Fibroblast of the aortic adventitia (primary cell): ENCODE results near the gene NDE1. TPM values are rescaled to one million over a fixed set of nuclear protein-coding genes. Genes with fewer than 3 reads are reported as not detected.

Experiments
- DNase-seq: peaks from one replicate; pipeline ENCODE4 v3.0.0-alpha.2; 2010; ENCODE audit warnings: low read depth
- H3K4me3 ChIP-seq: 2 replicates; pipeline ENCODE4 v1.5.1; 2011; ENCODE audit warnings: low read depth, mild to moderate bottlenecking, control low read depth, low read length, moderate library complexity
- total RNA-seq: library from RNA; depleted of rRNA; stranded (reverse); fragments of >200 nt; gene quantifications from 2 replicates; pipeline ENCODE4 v1.2.3, GENCODE V29; 2012; ENCODE audit warnings: low replicate concordance
- TF ChIP-seq, protein P1 (sequence below): IDR thresholded peaks from 2 replicates; pipeline ENCODE4 v1.5.1; 2011; ENCODE audit warnings: mild to moderate bottlenecking, low read length, control low read depth, inconsistent platforms; ENCODE audit not compliant: insufficient read depth

NDE1 gene
- total RNA-seq, 1 donor, result 17.5 TPM

DNA sequence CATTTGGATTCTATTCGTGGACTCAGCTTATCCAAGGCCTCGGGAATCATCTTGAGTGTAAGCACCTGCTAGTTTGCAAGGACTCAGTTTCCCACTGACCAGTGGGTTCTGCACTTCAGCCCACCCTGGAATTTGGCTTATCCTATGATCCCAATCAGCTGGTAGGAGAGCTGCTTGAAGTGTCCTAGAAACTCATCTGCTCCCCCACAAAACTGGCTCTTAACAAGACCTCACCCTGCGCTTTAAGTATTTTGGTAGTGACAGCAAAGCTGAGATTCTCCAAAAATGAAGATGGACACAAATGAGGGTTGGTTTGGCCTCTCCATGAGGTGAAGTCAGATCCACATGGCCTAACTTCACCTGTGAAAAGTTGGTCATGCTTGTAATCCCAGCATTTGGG, 57.3 kb downstream of the NDE1 start:
- no peak for DNase-seq
- TF ChIP-seq, protein P1, sequence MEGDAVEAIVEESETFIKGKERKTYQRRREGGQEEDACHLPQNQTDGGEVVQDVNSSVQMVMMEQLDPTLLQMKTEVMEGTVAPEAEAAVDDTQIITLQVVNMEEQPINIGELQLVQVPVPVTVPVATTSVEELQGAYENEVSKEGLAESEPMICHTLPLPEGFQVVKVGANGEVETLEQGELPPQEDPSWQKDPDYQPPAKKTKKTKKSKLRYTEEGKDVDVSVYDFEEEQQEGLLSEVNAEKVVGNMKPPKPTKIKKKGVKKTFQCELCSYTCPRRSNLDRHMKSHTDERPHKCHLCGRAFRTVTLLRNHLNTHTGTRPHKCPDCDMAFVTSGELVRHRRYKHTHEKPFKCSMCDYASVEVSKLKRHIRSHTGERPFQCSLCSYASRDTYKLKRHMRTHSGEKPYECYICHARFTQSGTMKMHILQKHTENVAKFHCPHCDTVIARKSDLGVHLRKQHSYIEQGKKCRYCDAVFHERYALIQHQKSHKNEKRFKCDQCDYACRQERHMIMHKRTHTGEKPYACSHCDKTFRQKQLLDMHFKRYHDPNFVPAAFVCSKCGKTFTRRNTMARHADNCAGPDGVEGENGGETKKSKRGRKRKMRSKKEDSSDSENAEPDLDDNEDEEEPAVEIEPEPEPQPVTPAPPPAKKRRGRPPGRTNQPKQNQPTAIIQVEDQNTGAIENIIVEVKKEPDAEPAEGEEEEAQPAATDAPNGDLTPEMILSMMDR, result no peak

DNA sequence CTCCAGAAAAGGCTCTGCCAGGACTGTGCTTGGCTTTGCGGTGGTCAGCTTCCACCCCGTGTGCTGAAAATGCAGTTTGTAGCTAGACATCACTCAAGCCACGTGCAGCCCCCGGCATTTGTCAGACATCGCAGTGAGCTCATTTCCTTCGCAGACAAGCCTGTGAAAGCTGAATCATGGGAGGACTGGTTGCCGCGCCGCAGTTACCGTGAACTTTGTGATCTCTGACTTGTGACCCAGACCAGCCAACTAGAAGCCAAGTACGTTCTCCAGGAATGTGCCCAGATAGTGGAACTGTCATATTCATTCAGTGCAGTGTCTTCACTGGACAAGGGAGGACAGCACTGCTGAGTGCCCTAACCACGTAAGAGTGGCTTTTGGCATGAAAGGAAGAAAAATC, 58.1 kb downstream of the NDE1 start:
- no peak overlapping the region for H3K4me3 ChIP-seq
- TF ChIP-seq, protein P1, result no peak
- DNase-seq, result no peak

More for the DNA sequence above, 57.3 kb downstream of the NDE1 start:
- no peak overlapping the region for H3K4me3 ChIP-seq

DNA sequence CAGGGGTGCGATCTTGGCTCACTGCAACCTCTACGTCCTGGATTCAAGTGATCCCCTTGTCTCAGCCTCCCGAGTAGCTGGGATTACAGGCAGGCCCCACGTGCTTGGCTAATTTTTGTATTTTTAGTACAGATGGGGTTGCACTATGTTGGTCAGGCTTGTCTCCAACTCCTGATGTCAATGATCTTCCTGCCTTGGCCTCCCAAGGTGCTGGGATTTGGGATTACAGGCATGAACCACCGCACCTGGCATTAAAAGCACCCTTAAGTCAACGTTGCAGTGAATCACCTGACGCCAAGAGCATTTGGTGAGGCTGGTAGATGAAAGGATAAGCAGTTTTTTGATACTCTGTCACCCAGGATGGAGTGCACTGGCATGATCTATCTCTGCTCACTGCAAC, 59.0 kb downstream of the NDE1 start:
- TF ChIP-seq, protein P1, result no peak

DNA sequence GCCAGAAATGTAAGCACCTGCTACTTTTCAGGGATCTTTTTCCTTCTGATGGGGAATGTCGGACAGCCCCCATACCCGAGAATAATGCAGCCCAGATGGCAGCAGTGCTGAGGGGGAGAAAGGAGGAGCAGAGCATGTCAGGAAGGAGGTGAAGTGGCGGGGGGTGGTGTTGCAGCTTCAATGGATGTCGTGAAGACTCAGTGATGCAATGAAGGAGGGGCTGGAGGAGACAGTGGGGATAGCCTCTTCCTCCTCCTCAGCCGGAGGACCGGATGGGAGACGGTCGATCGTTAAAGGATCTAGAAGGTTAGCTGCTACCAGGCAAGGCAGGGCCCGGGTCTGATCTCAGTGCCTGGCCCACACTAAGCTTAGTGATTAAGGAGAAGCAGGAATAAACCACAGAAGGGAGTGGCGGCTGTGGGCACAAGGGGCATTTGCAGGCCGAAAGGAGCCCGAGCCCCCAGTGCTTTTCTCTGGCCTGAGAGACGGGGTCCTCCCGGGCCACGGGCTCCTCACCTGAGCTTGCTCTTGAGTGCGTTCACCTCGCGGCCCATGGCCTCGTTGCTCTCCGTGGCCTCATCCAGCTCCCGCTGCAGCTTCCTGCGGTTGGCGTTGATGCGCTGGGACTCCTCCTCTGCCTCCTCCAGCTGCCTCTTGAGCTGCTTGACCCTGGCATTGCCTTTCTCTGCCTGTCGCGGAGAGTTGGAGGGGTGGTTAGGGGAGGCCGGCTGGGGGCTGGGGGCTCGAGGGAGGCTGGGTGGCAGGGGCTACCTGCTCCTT, 64.5 kb downstream of the NDE1 start:
- no peak for DNase-seq
- TF ChIP-seq, protein P1, result no peak
- H3K4me3 ChIP-seq, result no peak overlapping the region

More for the DNA sequence above, 59.0 kb downstream of the NDE1 start:
- no peak overlapping the region for H3K4me3 ChIP-seq
- no peak for DNase-seq

DNA sequence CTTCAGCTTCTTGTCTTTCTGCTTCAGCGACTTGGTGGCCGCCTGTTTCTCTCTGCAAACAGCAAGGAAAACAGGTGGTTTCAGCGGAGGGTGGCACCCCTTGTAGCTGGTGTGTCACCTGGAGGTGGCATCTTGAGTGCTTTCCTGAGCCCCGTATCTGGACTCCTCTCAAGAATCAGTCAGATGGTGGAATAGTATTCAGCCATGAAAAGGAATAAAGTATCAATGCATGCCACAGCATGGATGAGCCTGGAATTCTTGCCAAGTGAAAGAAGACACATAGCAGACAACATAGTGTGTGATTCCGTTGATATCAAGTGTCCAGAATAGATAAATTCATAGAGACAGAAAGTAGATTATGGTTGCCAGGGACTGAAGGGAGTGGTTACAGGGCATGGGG, 65.2 kb downstream of the NDE1 start:
- TF ChIP-seq, protein P1, result no peak
- H3K4me3 ChIP-seq, result no peak overlapping the region
- no peak for DNase-seq

DNA sequence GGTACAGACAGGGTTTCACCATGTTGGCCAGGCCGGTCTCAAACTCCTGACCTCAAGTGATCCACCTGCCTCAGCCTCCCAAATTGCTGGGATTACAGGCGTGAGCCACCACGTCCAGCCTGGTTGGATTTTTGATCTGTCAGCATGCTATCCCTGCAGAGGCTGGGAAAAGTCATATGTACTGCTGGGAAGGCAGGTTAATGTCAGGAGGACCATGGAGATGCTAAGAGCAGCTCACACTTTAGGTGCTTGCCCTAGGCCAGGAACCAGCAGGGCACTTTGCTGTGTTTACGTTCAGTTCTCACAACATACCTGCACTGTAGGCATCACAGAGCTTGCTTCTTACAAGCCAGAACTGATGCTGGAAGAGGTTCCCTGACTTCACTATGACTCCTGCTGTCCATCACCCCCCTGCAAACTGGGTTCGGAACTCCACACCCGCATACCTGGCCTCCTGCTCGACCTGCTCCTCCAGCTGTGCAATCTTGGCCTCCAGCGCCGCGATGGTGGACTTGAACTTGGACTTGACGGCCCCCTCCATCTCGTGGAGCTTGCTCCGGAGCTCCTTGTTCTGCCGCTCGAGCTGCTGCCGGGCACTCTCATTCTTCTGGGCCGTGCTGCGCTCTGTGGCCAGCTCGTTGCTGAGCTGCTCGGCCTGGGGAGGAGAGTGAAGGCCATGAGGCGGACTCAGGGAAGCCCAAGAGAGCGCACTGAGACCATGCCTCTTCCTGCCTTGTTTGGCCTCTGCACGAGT, 66.8 kb downstream of the NDE1 start:
- DNase-seq, result no peak
- H3K4me3 ChIP-seq, result no peak overlapping the region
- TF ChIP-seq, protein P1, result no peak
